ENCODE data around the gene ZNRD2.

The ZNRD2 gene

DNA sequence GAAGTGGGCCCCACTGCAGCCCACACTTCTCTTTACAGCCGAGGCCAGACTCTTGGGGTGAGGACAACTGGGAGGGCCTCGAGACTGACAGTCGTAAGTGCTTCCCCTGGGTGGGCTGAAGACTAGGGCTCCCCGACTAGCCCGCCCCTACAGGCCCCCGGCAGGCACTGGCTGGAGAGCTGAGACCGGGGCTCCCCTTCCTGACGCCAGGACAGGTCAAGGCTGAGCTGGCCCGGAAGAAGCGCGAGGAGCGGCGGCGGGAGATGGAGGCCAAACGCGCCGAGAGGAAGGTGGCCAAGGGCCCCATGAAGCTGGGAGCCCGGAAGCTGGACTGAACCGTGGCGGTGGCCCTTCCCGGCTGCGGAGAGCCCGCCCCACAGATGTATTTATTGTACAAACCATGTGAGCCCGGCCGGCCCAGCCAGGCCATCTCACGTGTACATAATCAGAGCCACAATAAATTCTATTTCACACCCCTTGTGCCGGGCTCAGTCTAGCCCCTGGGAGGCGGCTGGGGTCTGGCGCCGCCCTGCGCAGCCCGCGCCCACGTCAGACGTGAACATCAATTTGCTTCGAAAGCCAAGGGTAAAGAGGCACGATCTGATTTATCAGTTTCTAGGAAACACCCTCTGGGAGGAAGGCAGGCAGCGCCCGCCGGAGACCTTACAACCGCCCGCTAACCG lies 31.9 kb upstream of the ZNRD2 start:
- no peak for DNase-seq (ENCODE audit: low spot score)

DNA sequence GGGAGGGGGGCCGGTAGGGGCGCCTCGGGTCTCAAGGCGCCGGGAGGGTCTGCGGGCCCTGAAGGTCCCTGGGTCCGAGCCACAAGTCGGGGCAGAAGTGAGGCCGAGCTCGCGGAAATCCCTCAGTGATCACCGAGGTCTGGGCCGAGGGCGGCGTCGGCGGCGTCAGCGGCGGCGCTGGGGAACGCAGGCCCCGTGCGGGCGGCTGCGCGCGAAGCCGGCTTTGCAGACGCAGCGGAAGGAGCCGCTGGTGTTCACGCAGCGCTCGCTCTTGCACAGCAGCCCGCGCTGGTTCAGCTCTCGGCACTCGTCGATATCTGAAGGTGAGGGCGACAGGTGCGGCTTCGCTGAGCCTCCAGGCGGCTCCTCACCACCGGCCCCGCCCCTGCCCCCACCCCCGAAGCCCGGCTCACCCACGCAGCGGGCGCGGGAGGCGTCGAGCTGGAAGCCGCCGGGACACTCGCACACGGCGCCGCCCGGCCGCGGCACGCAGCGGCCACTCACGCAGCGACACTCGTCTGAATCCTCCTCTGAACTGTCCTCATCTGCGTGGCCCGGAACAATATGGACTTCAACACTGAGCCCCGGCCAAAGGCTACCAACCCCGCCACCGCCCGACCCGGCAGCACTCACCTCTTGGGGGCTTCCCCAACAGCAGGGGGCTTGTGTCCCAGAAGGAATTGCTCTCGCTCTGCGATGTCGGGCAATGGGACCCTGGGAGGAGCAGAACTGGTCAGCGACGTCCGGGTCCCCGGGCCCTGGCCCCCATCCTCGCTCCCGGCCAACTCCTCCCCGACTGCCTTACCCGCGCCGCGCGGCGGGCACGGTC lies 31.1 kb upstream of the ZNRD2 start:
- no peak for DNase-seq (ENCODE audit: low spot score)

DNA sequence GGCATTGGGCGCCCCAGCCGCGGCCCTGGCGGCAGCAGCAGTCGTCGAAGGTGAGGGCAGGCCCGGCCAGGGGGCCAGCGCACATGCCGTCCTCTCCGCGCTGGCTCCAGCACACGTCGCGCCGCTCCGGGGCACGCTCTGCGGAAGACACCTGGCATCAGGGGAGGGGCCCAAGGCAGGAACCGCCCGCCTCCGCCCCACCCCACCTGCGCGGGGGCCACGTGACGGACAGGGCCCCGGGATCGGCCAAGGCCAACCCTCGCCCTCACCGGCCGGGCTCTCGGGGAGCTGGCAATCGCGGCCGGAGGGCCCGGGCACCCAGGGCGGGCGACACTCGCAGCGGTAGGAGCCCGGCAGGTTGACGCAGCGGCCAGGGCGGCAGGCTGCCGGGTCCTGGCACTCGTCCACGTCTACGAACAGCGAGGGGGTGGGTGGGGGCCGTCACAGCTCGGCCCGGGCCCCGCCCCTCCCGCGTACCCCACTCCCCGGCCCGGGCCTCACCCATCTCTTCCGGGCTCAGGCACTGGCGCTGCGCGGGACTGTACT lies 30.5 kb upstream of the ZNRD2 start:
- DNase-seq (ENCODE audit: low spot score): no peak

DNA sequence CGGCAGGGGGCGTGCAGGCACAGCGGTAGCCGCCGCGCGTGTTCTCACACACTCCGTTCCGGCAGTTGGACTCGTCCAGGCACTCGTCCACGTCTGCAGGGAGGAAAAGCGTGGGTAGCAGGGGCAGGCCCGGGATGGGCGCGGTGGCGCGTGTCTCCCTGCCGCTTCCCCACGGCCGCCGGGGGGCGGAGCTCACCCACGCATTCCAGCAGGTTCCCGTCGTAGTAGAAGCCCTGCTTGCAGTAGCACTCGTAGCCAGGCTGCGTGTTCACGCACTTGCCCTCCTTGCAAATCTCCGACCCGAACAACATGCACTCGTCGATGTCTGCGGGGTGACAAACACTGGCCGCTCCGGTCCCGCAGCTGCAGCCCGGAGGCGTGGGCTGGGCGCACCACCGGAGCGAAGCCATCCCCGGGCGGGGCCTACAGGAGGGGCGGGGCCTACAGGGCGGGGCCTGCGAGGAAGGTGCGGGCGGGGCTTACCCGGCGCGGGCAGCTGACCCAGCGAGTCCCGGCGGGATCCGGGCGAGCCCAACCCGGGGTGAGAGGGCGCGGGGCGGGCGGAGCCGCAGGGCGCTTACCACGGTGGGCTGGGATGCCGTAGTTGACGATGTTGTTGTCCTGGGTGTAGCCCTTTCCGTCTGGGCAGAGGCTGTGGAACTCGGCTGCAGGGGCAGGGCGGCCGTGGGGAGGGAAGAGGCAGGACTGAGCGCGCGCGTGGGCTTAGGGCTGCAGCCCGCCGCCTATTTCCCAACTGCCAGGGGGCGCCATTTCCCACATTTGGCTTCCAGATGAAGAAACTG lies 29.8 kb upstream of the ZNRD2 start:
- DNase-seq (ENCODE audit: low spot score): peak; percentile 89

DNA sequence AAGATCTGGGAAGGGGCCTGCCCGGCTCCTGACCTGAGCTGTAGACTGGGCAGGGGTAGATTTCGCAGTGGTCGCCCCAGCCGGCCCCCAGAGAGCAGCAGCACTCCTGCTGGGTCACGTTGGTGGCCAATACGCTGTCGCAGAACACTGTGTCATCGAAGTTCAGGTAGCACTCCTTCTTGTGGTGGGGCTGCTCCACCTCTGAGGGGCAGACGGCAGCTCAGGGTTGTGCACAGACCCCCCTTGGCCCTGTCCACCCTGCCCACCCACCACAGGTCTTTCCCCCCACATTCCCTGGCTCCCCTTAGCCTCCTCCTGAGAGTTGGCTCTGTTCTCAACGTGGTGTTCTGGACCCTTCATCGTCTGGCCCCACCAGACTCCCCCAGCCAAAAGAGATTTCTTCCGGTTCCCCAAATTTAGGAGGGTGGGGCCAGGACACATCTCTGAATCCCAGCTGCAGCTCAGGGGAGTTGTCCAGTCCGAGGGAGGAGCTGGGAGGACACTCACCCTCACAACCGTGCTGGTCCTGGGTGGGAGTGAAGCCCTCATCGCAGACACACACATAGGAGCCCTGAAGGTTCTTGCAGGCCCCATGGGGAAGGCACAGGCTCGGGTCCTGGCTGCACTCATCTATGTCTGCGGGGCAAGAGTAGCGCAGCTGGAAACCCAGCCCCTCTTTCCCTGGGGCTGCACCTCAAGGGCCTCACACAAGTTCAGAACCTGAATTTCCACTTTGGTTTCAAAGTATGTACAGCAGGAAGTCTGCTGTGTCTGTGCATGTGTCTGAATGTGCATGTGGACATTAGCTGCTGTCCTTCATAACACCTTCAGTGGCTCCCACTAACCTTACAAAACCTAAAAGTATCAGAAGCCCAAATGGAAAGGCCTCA lies 28.9 kb upstream of the ZNRD2 start:
- no peak for DNase-seq (ENCODE audit: low spot score)

DNA sequence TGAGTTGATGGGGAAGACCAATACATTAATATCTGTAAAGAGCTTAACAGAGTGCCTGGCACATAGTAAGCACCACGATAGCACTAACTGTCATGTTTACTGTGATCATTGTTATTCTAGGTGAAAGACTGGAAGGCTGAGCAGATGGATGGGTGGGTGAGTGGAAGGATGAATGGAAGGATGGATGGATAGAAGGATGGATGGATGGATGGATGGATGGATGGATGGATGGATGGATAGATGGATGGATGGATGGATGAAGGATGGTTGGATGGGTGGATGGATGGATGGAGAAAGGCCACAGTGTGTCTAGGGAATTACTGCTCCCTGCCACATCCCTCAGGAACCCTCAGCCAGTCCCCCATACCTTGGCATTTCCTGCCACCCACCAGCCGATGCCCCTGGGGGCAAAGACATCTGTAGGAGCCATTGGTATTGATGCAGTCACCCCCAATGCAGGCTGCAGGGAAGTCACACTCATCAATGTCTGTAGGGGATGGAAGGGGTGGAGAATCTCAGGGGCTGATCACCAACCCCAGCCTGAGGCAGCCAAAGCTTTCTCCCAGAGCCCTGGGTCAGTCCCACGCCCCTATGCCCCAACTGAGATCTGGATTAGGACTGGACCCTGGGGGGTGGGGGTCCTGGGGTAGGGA lies 27.4 kb upstream of the ZNRD2 start:
- DNase-seq (ENCODE audit: low spot score): no peak

DNA sequence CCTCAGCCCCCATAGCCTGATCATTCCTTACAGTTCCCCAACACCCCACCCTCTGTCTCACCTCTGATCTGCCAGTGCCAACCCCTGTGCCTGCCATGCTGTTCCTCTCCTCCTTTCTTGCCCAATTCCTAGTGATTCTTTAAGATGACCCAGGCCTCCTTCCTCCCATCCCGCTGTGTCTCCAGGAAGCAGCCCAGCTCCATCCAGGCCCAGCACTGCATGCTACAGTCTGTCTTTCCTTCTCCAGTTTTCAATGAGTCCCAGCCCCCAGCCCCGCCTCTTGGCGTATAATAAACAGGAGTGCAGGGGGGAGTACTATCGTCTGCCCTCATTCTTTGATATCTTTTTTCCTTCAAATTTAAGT lies 24.4 kb upstream of the ZNRD2 start:
- DNase-seq (ENCODE audit: low spot score): no peak

DNA sequence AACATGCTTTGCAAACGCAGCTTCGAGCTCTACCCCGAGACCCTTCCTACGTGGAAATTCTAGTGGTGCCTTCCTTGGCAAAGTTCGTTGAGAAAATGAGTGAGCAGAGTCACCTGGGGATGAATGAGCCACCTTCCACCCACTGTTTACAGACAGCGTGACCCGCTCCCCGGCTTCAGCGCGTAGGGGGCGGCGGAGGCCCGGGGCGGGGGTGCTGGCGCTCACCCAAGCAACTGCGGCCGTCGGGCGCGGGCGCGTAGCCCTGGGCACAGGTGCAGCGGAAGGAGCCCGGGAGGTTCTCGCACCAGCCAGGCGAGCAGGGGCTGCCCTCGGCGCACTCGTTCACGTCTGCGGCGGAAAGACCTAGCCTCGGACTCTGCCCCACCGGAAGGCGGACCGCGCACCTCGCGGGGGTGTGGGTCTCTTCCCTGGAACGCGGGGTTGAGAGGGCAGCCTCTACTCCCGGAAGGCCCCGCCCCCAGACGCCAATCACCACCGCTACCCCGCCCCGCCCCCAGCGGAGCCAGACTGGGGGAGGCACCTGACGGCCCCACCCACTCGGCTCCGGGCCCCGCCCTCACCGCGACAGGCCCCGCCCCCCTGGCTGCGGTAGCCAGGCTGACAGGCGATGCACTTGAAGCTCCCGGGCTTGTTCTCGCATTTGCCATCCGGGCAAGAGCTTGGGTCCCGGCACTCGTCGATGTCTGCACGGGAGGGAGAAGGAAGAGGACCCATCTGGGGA lies 23.9 kb upstream of the ZNRD2 start:
- peak; percentile 98 for DNase-seq (ENCODE audit: low spot score)

DNA sequence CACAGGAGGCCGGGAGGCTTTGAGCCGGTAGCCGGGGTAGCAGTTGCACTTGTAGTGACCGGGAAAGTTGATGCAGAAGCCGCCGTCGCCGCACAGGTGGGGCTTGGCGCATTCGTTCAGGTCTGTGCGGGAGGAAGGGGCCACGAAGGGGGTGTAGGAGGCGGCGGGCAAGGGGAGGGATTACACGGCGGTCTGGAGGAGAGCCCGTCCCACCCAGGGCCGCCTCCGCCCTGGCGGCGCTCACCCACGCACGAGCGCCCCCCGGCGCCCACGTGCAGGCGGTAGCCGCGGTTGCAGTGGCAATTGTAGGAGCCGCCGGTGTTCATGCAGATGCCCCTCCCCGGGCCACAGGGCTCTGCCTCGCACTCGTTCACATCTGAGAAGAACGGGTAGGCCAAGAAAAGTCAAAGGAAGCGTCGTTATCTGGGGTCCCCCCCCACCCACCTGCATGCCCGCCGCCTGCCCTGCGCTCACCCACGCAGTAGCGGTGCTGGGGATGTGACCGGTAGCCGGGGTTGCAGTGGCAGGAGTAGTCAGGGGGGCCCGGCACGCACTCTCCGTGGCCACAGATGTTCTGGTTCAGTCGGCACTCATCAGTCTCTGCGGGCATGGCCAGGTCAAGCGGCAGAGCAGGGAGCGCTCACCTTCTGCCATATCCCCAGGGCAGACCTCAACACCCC lies 22.7 kb upstream of the ZNRD2 start:
- DNase-seq (ENCODE audit: low spot score): peak; percentile 53

DNA sequence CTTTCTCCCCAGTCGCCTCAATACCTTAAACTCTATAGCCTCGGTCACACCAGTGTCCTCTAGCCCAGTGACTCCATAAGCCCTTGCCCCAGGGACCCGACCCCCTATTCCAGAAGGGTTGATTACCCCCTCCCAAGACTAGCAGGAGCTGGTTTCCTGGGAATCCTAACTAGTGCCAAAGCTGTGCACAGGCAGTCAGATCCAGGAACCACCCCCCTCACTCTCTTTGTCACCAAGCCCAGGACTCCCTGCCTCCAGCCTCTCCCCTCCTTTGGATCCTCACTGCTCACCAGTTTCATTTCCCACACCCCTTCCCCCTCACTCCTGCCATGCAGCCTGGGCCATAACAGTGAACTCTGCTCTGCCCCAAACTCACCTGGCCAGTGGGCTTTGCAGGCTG lies 21.9 kb upstream of the ZNRD2 start:
- no peak for DNase-seq (ENCODE audit: low spot score)

DNA sequence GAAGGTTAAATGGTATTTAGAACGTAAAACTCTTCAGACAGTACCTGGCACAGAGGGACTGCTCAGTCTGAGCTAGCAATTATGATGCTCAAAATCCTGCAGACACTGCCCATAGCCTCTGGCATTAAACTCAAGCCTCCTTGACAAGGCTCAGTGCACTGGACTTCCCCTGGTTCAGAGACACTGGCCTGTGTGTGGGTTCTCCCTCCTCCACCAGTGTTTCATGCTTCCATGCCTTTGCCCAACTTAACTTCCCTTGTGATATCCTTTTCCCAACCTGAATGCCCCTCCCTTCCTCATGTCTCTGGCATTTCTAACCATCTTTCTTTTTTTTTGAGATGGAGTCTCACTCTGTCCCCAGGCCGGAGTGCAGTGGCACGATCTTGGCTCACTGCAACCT lies 21.2 kb upstream of the ZNRD2 start:
- no peak for DNase-seq (ENCODE audit: low spot score)

DNA sequence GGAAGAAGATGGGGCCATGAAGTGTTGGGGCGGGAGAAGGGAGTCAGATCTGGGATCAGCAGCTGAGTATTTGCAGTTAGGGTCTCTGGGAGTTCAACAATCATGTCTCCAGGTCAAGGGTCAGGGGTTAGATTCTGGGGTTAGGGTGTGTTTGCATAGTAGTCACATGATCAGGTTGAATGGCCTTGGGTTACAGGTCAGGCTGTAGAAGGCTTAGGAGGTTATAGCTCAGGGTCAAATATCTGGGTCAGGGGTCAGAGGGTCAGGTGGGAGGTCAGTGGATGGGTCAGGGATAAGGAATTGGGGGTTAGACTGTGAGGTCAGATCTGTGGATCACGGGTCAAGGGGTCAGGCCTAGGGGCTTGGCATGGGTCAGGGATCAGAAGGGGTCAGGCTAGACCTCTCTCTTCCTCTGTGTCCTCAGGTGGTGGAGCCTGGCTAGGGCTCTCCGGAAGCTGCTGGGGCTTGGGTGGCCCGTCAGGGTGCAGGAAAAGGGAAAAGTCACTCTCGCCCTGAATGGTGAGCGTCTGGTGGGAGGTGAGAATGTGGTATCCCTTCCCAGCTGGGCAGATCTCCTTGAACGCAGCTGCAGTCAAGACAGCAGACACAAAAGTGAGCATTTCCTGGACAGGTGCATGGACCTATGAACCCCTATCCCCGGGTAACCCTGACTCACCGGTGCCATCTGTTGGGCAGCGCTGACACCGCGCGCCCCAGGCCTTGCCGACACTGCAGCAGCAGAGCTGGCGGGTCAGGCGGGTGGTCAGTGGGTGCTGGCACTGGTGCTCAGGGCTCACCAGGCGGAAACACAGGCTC lies 18.5 kb upstream of the ZNRD2 start:
- peak; percentile 66 for DNase-seq (ENCODE audit: low spot score)

DNA sequence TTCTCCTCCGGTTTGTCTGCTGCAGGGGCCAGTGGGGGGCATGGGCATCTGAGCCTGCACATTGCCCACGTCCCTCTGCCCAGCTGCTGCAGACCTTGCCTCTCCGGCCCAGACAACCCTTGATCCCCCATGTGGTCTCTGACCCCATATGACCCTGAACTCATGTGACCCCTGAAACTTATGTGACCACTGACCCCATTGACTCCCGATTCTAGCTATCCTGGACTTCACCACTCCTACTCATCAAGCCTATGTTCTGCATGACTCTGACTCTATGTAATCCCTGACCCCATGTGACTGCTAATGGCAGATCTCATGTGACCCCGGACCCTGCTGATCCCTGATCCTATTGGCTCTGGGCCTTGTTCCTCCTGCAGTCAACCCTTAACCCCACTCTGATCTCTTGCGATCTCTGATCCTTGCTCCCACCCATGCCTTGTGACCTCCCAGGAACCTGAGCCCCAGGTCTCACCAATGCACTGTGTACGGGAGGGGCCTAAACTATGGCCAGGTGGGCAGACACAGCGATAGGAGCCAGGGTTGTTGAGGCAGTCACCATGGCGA lies 17.8 kb upstream of the ZNRD2 start:
- no peak for DNase-seq (ENCODE audit: low spot score)

DNA sequence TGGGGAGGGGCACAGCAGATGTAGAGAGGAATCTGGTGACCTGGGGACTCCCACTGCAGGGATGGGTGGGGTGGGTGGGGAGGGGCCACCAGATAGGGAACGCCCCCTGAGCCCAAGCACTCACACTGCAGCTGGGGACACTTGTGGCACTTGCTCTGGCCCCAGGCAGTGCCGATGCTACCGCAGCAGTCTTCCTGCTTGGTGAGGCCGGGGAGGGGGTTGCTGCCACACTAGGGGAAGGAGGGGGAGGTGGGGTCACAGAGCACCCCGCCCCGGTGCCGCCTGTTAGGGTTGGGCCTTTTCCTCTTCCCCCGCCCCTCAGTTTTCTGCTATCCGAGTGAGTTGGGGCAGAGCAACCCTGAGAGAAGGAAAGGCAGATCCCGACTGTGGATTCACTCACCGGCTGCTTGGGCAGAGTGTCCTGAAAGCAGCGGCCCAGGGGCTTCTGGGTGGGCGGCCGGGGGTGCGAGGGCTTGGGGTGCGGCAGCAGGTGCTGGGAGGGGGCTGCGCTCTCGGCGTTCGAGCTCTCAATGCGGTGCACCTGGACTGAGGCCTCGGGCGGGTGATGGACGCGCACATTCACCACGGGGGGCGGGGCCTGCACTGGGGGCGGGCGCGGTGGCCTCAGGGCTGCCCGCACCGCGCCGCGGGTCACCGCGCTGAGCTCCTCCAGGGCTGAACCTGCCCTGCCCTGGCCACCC lies 16.8 kb upstream of the ZNRD2 start:
- peak; percentile 79 for DNase-seq (ENCODE audit: low spot score)

DNA sequence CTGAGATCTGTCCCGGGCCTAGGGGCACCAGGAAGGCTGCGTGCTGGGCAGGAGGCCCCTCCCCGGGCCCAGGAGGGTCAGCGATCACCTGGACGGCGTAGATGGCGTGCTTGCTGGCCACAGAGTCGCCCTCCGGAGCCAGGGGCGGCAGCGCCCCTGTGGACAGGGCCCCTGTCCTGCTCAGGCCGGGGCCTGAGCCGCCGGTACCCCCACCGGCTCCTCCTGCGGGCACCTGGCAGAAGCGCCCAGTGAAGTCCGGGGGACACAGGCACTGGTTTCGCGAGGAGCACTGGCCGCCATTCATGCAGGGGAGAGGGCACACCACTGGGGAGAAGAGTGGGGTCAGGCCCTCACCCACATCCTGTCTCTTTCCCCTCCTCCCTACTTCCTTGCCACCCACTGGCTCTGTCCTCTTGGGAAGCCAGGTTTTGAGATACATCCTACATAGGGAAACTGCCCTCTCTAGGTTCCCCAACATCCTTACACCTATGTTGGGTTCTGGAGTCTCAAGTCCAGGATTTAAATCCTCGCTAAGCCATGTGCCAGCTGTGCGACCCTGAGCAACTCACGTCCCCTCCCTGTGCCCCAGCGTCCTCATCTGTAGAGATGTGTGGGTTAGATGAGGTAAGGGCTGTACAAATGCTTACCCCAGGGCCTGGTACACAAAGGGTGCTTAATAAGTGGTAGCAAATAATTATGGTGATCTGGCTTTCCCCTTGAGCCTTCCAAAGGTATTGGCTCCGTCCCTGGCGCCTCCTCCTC lies 16.0 kb upstream of the ZNRD2 start:
- no peak for DNase-seq (ENCODE audit: low spot score)

DNA sequence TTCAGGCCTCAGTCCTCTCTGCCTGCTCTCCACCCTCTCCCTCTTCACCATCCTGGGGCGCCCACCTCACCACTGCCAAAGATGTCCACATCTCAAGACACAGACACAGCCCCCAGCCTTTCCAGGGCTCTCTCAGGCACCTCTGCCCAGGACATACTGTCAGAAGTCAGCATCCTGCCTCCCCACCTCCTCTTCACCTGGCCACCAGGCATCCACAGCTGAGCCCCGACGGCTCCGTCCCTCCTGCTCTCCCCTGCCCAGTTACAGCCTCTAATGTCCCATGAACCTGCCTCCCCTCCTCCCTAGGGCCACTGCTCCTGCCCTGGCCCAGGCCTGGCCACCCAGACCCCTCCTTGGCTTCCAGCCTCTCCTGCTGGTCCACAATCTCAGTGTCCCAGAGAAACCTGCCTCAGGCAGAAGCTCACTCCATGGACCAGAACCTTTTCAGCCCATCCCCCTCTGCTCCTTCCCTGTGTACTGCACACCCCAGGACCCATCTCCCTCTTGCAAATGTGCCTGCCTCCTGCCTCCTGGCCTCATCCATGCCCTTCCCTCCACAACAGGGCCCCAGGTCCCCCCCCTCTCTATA lies 15.3 kb upstream of the ZNRD2 start:
- no peak for DNase-seq (ENCODE audit: low spot score)
